Upper lobe of right lung (tissue), 1 donor: Measurements from ENCODE around the gene HMSD. TPM values are rescaled to one million over a fixed set of nuclear protein-coding genes. Genes with fewer than 3 reads are reported as not detected.
A peak's percentile ranks its signal among the peaks of the same experiment; 100 is the strongest.

Source experiments
- ATAC-seq: fragments of 200-7000 bp; cut with Tn5 transposase; one replicate; pipeline ENCODE4 v1.9.1; 2020; ENCODE audit warnings: mild to moderate bottlenecking, moderate library complexity
- DNase-seq: peaks from one replicate; pipeline ENCODE4 v3.0.0-alpha.2; 2020
- H3K27ac ChIP-seq: fragments of 200-600 bp; one replicate; pipeline ENCODE4 v1.8.0; 2022
- H3K27me3 ChIP-seq: fragments of 200-600 bp; one replicate; pipeline ENCODE4 v1.8.0; 2022; ENCODE audit warnings: mild to moderate bottlenecking
- H3K36me3 ChIP-seq: fragments of 200-600 bp; one replicate; pipeline ENCODE4 v1.8.0; 2022
- H3K4me1 ChIP-seq: fragments of 200-600 bp; one replicate; pipeline ENCODE4 v1.8.0; 2022
- H3K4me3 ChIP-seq: fragments of 200-600 bp; one replicate; pipeline ENCODE4 v1.8.0; 2022; ENCODE audit warnings: mild to moderate bottlenecking
- H3K9me3 ChIP-seq: fragments of 200-600 bp; one replicate; pipeline ENCODE4 v1.8.0; 2022
- CTCF ChIP-seq: fragments of 200-600 bp; IDR thresholded peaks from one replicate; pipeline ENCODE4 v1.8.0; 2022; ENCODE audit warnings: antibody characterized with exemption
- intact Hi-C: fragments of 100-400 bp; cut with DNase I; formaldehyde crosslinking; loops from one replicate; pipeline ENCODE4 v1.11.0; 2022
- total RNA-seq: library from RNA; stranded (reverse); fragmentation: NEBNext Ultra II Directional; extraction: Animal tissue kit (Norgen Biotek cat#: 25700); gene quantifications from one replicate; pipeline ENCODE4 v1.2.1, GENCODE V29; 2021
- donor health status: DM: no; HTN: yes; CAD: no; lungs with severe emphysema.

The HMSD gene
- total RNA-seq, 1 donor from 2014 or later = 2.1 TPM

GRCh38 chr18:63960891-63961290 is 11.8 kb downstream of the HMSD start:
- no peak for DNase-seq
- Histone ChIP-seq H3K4me3 (no peak overlapping the region), H3K27me3 (no peaks in the 10 kb centered on the region), H3K27ac (no peak overlapping the region), H3K4me1 (no peaks in the 10 kb centered on the region), H3K36me3 (no peaks in the 10 kb centered on the region), H3K9me3 (no peaks in the 10 kb centered on the region)
- intact Hi-C loops = no loop called here
- TF ChIP-seq CTCF = no peak
- ATAC-seq = no peak

GRCh38 chr18:63961435-63961980 is 12.4 kb downstream of the HMSD start:
- intact Hi-C loops = no loop called here
- ATAC-seq (peak; percentile 36), DNase-seq (no peak)
- H3K27ac ChIP-seq = no peak overlapping the region
- H3K4me1 ChIP-seq = no peaks in the 10 kb centered on the region
- no peaks in the 10 kb centered on the region for H3K36me3 ChIP-seq
- no peaks in the 10 kb centered on the region for H3K27me3 ChIP-seq
- TF ChIP-seq CTCF = no peak
- no peak overlapping the region for H3K4me3 ChIP-seq
- no peaks in the 10 kb centered on the region for H3K9me3 ChIP-seq

GRCh38 chr18:63962137-63962536 is 13.0 kb downstream of the HMSD start:
- intact Hi-C loops = no loop called here
- Histone ChIP-seq H3K27me3 (no peaks in the 10 kb centered on the region), H3K9me3 (no peaks in the 10 kb centered on the region), H3K36me3 (no peaks in the 10 kb centered on the region), H3K27ac (no peak overlapping the region), H3K4me3 (no peak overlapping the region), H3K4me1 (no peaks in the 10 kb centered on the region)
- DNase-seq (no peak), ATAC-seq (no peak)
- no peak for TF ChIP-seq CTCF

GRCh38 chr18:63963615-63964256 is 14.6 kb downstream of the HMSD start:
- no peak for DNase-seq
- H3K27me3 ChIP-seq = no peaks in the 10 kb centered on the region
- TF ChIP-seq CTCF = peak; percentile 87
- H3K4me3 ChIP-seq = no peak overlapping the region
- no peak overlapping the region for H3K27ac ChIP-seq
- ATAC-seq = peak; percentile 89
- H3K36me3 ChIP-seq = no peaks in the 10 kb centered on the region
- H3K4me1 ChIP-seq = no peaks in the 10 kb centered on the region
- H3K9me3 ChIP-seq = no peaks in the 10 kb centered on the region
- intact Hi-C loops = no loop called here

- Histone ChIP-seq H3K4me1 (peaks cover 5% of the 10 kb centered on the region), H3K27ac (no peak overlapping the region), H3K36me3 (no peaks in the 10 kb centered on the region), H3K27me3 (no peaks in the 10 kb centered on the region), H3K9me3 (no peaks in the 10 kb centered on the region), H3K4me3 (no peak overlapping the region)
- DNase-seq (no peak), ATAC-seq (no peak)
- no peak for TF ChIP-seq CTCF
- intact Hi-C loops = no loop called here
These were observed 15.8 kb downstream of the HMSD start for GRCh38 chr18:63964908-63965307.
